GM12874 (cell line): ENCODE results near the gene SLC25A19.

ENCODE experiments used
- CTCF ChIP-seq: IDR thresholded peaks from 2 replicates; pipeline ENCODE4 v1.5.1; 2011; ENCODE audit warnings: low read depth, mild to moderate bottlenecking, control low read depth, low read length, moderate library complexity; ENCODE audit not compliant: insufficient read depth

The SLC25A19 gene

GRCh38 chr17:75262112-75262606 lies 27.1 kb downstream of the SLC25A19 start:
- TF ChIP-seq CTCF, result no peak

GRCh38 chr17:75261336-75262111 lies 27.7 kb downstream of the SLC25A19 start, which contains the start of the genes GGA3 and MRPS7:
TSS of gene GGA3 (minus strand) at chr17:75261606. CDS start at chr17:75261587, 19 bp downstream.
TSS of gene MRPS7 (plus strand) at chr17:75261879. CDS start at chr17:75261901, 22 bp downstream.
- no peak for TF ChIP-seq CTCF

GRCh38 chr17:75260641-75261335 lies 28.4 kb downstream of the SLC25A19 start:
- TF ChIP-seq CTCF, result 0 out of 2 replicates have a peak, but pooled peaks have one; percentile 24

- TF ChIP-seq CTCF, result no peak
These were observed 37.0 kb downstream of the SLC25A19 start for GRCh38 chr17:75252039-75252816.

GRCh38 chr17:75250009-75250471 lies 39.2 kb downstream of the SLC25A19 start:
- TF ChIP-seq CTCF, result no peak

- no peak for TF ChIP-seq CTCF
These were observed 39.7 kb downstream of the SLC25A19 start for GRCh38 chr17:75249564-75249963.

- TF ChIP-seq CTCF, result no peak
These were observed 42.8 kb downstream of the SLC25A19 start for GRCh38 chr17:75246404-75246803.
